ENCODE measurements around the gene MIA3.

The MIA3 gene

GRCh38 chr1:222641269-222641948 is 23.5 kb downstream of the MIA3 start:
- H3K9me3 ChIP-seq (ENCODE audit: insufficient read depth, low read length): no peaks in the 10 kb centered on the region
- H3K4me1 ChIP-seq (ENCODE audit: insufficient read depth, insufficient read length): no peaks in the 10 kb centered on the region
- no peak for TF ChIP-seq YY1 (IDR thresholded peaks at IDR 0.05; ENCODE audit: insufficient read depth, insufficient read length)
- no peak for TF ChIP-seq SUZ12 (IDR thresholded peaks at IDR 0.05; ENCODE audit: extremely low read depth, insufficient read depth, insufficient read length)
- TF ChIP-seq ZNF274 (IDR thresholded peaks at IDR 0.05; ENCODE audit: low read depth, low read length): no peak
- no peak overlapping the region for H3K9ac ChIP-seq (ENCODE audit: insufficient read length, low read depth)
- no peak overlapping the region for H3K4me3 ChIP-seq (ENCODE audit: insufficient read length, low read depth)
- DNase-seq (ENCODE audit: low read depth, low spot score): no peak
- H3K27me3 ChIP-seq (ENCODE audit: insufficient read depth, insufficient read length): no peaks in the 10 kb centered on the region
- peaks cover 29% of the 10 kb centered on the region for H3K36me3 ChIP-seq (ENCODE audit: insufficient read depth, insufficient read length, low read length)

- Histone ChIP-seq H3K9ac (ENCODE audit: insufficient read length, low read depth) (no peak overlapping the region), H3K36me3 (ENCODE audit: insufficient read depth, insufficient read length, low read length) (peaks cover 32% of the 10 kb centered on the region), H3K9me3 (ENCODE audit: insufficient read depth, low read length) (no peaks in the 10 kb centered on the region), H3K4me1 (ENCODE audit: insufficient read depth, insufficient read length) (no peaks in the 10 kb centered on the region), H3K27me3 (ENCODE audit: insufficient read depth, insufficient read length) (no peaks in the 10 kb centered on the region), H3K4me3 (ENCODE audit: insufficient read length, low read depth) (no peak overlapping the region)
- TF ChIP-seq SUZ12 (IDR thresholded peaks at IDR 0.05; ENCODE audit: extremely low read depth, insufficient read depth, insufficient read length) (no peak), YY1 (IDR thresholded peaks at IDR 0.05; ENCODE audit: insufficient read depth, insufficient read length) (no peak), ZNF274 (IDR thresholded peaks at IDR 0.05; ENCODE audit: low read depth, low read length) (no peak)
- DNase-seq (ENCODE audit: low read depth, low spot score): no peak
Observed at GRCh38 chr1:222642468-222642867, 24.6 kb downstream of the MIA3 start.

- Histone ChIP-seq H3K9ac (ENCODE audit: insufficient read length, low read depth) (peak overlapping the region; percentile 86), H3K4me1 (ENCODE audit: insufficient read depth, insufficient read length) (no peaks in the 10 kb centered on the region), H3K9me3 (ENCODE audit: insufficient read depth, low read length) (no peaks in the 10 kb centered on the region), H3K36me3 (ENCODE audit: insufficient read depth, insufficient read length, low read length) (peaks cover 33% of the 10 kb centered on the region), H3K4me3 (ENCODE audit: insufficient read length, low read depth) (peak overlapping the region; percentile 89), H3K27me3 (ENCODE audit: insufficient read depth, insufficient read length) (no peaks in the 10 kb centered on the region)
- peak; percentile 15 for DNase-seq (ENCODE audit: low read depth, low spot score)
- TF ChIP-seq ZNF274 (IDR thresholded peaks at IDR 0.05; ENCODE audit: low read depth, low read length): no peak
- TF ChIP-seq YY1 (IDR thresholded peaks at IDR 0.05; ENCODE audit: insufficient read depth, insufficient read length): no peak
- no peak for TF ChIP-seq SUZ12 (IDR thresholded peaks at IDR 0.05; ENCODE audit: extremely low read depth, insufficient read depth, insufficient read length)
Observed at GRCh38 chr1:222643606-222643937, 25.7 kb downstream of the MIA3 start.

- TF ChIP-seq SUZ12 (IDR thresholded peaks at IDR 0.05; ENCODE audit: extremely low read depth, insufficient read depth, insufficient read length) (no peak), YY1 (IDR thresholded peaks at IDR 0.05; ENCODE audit: insufficient read depth, insufficient read length) (no peak), ZNF274 (IDR thresholded peaks at IDR 0.05; ENCODE audit: low read depth, low read length) (no peak)
- peak; percentile 99 for DNase-seq (ENCODE audit: low read depth, low spot score)
- no peaks in the 10 kb centered on the region for H3K4me1 ChIP-seq (ENCODE audit: insufficient read depth, insufficient read length)
- peaks cover 36% of the 10 kb centered on the region for H3K36me3 ChIP-seq (ENCODE audit: insufficient read depth, insufficient read length, low read length)
- no peaks in the 10 kb centered on the region for H3K9me3 ChIP-seq (ENCODE audit: insufficient read depth, low read length)
- peak overlapping the region; percentile 89 for H3K4me3 ChIP-seq (ENCODE audit: insufficient read length, low read depth)
- peak overlapping the region; percentile 90 for H3K9ac ChIP-seq (ENCODE audit: insufficient read length, low read depth)
- no peaks in the 10 kb centered on the region for H3K27me3 ChIP-seq (ENCODE audit: insufficient read depth, insufficient read length)
Observed at GRCh38 chr1:222643938-222644635, 26.2 kb downstream of the MIA3 start.

GRCh38 chr1:222644636-222644980 is 26.7 kb downstream of the MIA3 start:
- DNase-seq (ENCODE audit: low read depth, low spot score): no peak
- H3K27me3 ChIP-seq (ENCODE audit: insufficient read depth, insufficient read length): no peaks in the 10 kb centered on the region
- no peaks in the 10 kb centered on the region for H3K9me3 ChIP-seq (ENCODE audit: insufficient read depth, low read length)
- peak overlapping the region; percentile 90 for H3K9ac ChIP-seq (ENCODE audit: insufficient read length, low read depth)
- H3K4me1 ChIP-seq (ENCODE audit: insufficient read depth, insufficient read length): no peaks in the 10 kb centered on the region
- H3K4me3 ChIP-seq (ENCODE audit: insufficient read length, low read depth): peak overlapping the region; percentile 89
- no peak for TF ChIP-seq ZNF274 (IDR thresholded peaks at IDR 0.05; ENCODE audit: low read depth, low read length)
- no peak for TF ChIP-seq YY1 (IDR thresholded peaks at IDR 0.05; ENCODE audit: insufficient read depth, insufficient read length)
- no peak for TF ChIP-seq SUZ12 (IDR thresholded peaks at IDR 0.05; ENCODE audit: extremely low read depth, insufficient read depth, insufficient read length)
- peaks cover 38% of the 10 kb centered on the region for H3K36me3 ChIP-seq (ENCODE audit: insufficient read depth, insufficient read length, low read length)

GRCh38 chr1:222652676-222653075 is 34.8 kb downstream of the MIA3 start:
- no peak for TF ChIP-seq YY1 (IDR thresholded peaks at IDR 0.05; ENCODE audit: insufficient read depth, insufficient read length)
- TF ChIP-seq SUZ12 (IDR thresholded peaks at IDR 0.05; ENCODE audit: extremely low read depth, insufficient read depth, insufficient read length): no peak
- TF ChIP-seq ZNF274 (IDR thresholded peaks at IDR 0.05; ENCODE audit: low read depth, low read length): no peak

GRCh38 chr1:222653178-222653827 is 35.4 kb downstream of the MIA3 start:
- H3K9me3 ChIP-seq (ENCODE audit: insufficient read depth, low read length): no peaks in the 10 kb centered on the region

More at GRCh38 chr1:222652676-222653075, 34.8 kb downstream of the MIA3 start:
- Histone ChIP-seq H3K9ac (ENCODE audit: insufficient read length, low read depth) (no peak overlapping the region), H3K9me3 (ENCODE audit: insufficient read depth, low read length) (no peaks in the 10 kb centered on the region), H3K4me1 (ENCODE audit: insufficient read depth, insufficient read length) (no peaks in the 10 kb centered on the region), H3K36me3 (ENCODE audit: insufficient read depth, insufficient read length, low read length) (peaks cover 79% of the 10 kb centered on the region), H3K27me3 (ENCODE audit: insufficient read depth, insufficient read length) (no peaks in the 10 kb centered on the region), H3K4me3 (ENCODE audit: insufficient read length, low read depth) (no peak overlapping the region)
- no peak for DNase-seq (ENCODE audit: low read depth, low spot score)

More at GRCh38 chr1:222653178-222653827, 35.4 kb downstream of the MIA3 start:
- DNase-seq (ENCODE audit: low read depth, low spot score): no peak
- Histone ChIP-seq H3K4me3 (ENCODE audit: insufficient read length, low read depth) (no peak overlapping the region), H3K36me3 (ENCODE audit: insufficient read depth, insufficient read length, low read length) (peaks cover 80% of the 10 kb centered on the region), H3K9ac (ENCODE audit: insufficient read length, low read depth) (no peak overlapping the region), H3K27me3 (ENCODE audit: insufficient read depth, insufficient read length) (no peaks in the 10 kb centered on the region), H3K4me1 (ENCODE audit: insufficient read depth, insufficient read length) (no peaks in the 10 kb centered on the region)
- TF ChIP-seq ZNF274 (IDR thresholded peaks at IDR 0.05; ENCODE audit: low read depth, low read length) (no peak), YY1 (IDR thresholded peaks at IDR 0.05; ENCODE audit: insufficient read depth, insufficient read length) (no peak), SUZ12 (IDR thresholded peaks at IDR 0.05; ENCODE audit: extremely low read depth, insufficient read depth, insufficient read length) (no peak)
